Measurements from ENCODE around the gene LNX1. TPM values are rescaled to one million over a fixed set of nuclear protein-coding genes. Genes with fewer than 3 reads are reported as not detected.

Gene LNX1
- total RNA-seq, 4 donors from 2014 or later: 0.29 to 12.9 (median 8.8) TPM

- Histone ChIP-seq H3K36me3 (no peaks in the 10 kb centered on the region), H3K4me3 (no peak overlapping the region), H3K27me3 (no peaks in the 10 kb centered on the region), H3K9me3 (no peaks in the 10 kb centered on the region), H3K4me1 (no peaks in the 10 kb centered on the region), H3K27ac (peak overlapping the region; percentile 8 to 35)
- intact Hi-C loops (cut with DNase I; ENCODE audit: low total_unique reads): no loop called here
- TF ChIP-seq POLR2A (IDR thresholded peaks at IDR 0.05) (peak in 1 of 2 donors; percentile 5), CTCF (IDR thresholded peaks at IDR 0.05) (no peak)
- peak; percentile 33 to 55 for DNase-seq
Measured at GRCh38 chr4:53592686-53593501, 1.6 kb upstream of the LNX1 start.

GRCh38 chr4:53592122-53592521, 836 bp upstream of the LNX1 start:
- intact Hi-C loops (cut with DNase I; ENCODE audit: low total_unique reads): no loop called here
- H3K27ac ChIP-seq: no peak overlapping the region
- no peaks in the 10 kb centered on the region for H3K36me3 ChIP-seq
- DNase-seq: no peak
- no peak for TF ChIP-seq POLR2A (IDR thresholded peaks at IDR 0.05)
- TF ChIP-seq CTCF (IDR thresholded peaks at IDR 0.05): no peak
- H3K4me1 ChIP-seq: no peaks in the 10 kb centered on the region
- no peaks in the 10 kb centered on the region for H3K9me3 ChIP-seq
- no peaks in the 10 kb centered on the region for H3K27me3 ChIP-seq
- H3K4me3 ChIP-seq: no peak overlapping the region

GRCh38 chr4:53590187-53590586, 1.1 kb downstream of the LNX1 start:
- Histone ChIP-seq H3K27me3 (no peaks in the 10 kb centered on the region), H3K27ac (no peak overlapping the region), H3K4me1 (no peaks in the 10 kb centered on the region), H3K36me3 (no peaks in the 10 kb centered on the region), H3K9me3 (no peaks in the 10 kb centered on the region), H3K4me3 (no peak overlapping the region)
- intact Hi-C loops (cut with DNase I; ENCODE audit: low total_unique reads): no loop called here
- DNase-seq: no peak
- TF ChIP-seq POLR2A (IDR thresholded peaks at IDR 0.05): no peak
- no peak for TF ChIP-seq CTCF (IDR thresholded peaks at IDR 0.05)

GRCh38 chr4:53589511-53589910, 1.8 kb downstream of the LNX1 start:
- H3K36me3 ChIP-seq: no peaks in the 10 kb centered on the region
- no peak overlapping the region for H3K4me3 ChIP-seq
- H3K4me1 ChIP-seq: no peaks in the 10 kb centered on the region
- TF ChIP-seq POLR2A (IDR thresholded peaks at IDR 0.05) (no peak), CTCF (IDR thresholded peaks at IDR 0.05) (no peak)
- no peaks in the 10 kb centered on the region for H3K27me3 ChIP-seq
- intact Hi-C loops (cut with DNase I; ENCODE audit: low total_unique reads): no loop called here
- H3K27ac ChIP-seq: no peak overlapping the region
- no peak for DNase-seq
- no peaks in the 10 kb centered on the region for H3K9me3 ChIP-seq

- intact Hi-C loops (cut with DNase I; ENCODE audit: low total_unique reads): no loop called here
- DNase-seq: no peak
- H3K27ac ChIP-seq: no peak overlapping the region
- H3K27me3 ChIP-seq: no peaks in the 10 kb centered on the region
- H3K9me3 ChIP-seq: no peaks in the 10 kb centered on the region
- H3K4me3 ChIP-seq: no peak overlapping the region
- H3K36me3 ChIP-seq: no peaks in the 10 kb centered on the region
- no peaks in the 10 kb centered on the region for H3K4me1 ChIP-seq
- TF ChIP-seq POLR2A (IDR thresholded peaks at IDR 0.05) (no peak), CTCF (IDR thresholded peaks at IDR 0.05) (no peak)
Measured at GRCh38 chr4:53587135-53587534, 4.2 kb downstream of the LNX1 start.
